CD4-positive, alpha-beta T cell (primary cell): ENCODE data around the gene CRIP1. TPM values are rescaled to one million over a fixed set of nuclear protein-coding genes. Genes with fewer than 3 reads are reported as not detected.

Source experiments
- ATAC-seq: fragments of 200-7000 bp; cut with Tn5 transposase; one replicate; pipeline ENCODE4 v1.10.0; 2022; ENCODE audit warnings: mild to moderate bottlenecking; ENCODE audit not compliant: poor library complexity
- CTCF ChIA-PET: fragments of 350-600 bp; sonication (Branson Sonifier 250); formaldehyde crosslinking; loops from one replicate; lab custom pipeline; 2021; ENCODE audit warnings: antibody characterized with exemption, inconsistent platforms; lab: Charles Lee
- POLR2A ChIA-PET: fragments of 350-600 bp; sonication (Branson Sonifier 250); formaldehyde crosslinking; loops from one replicate; lab custom pipeline; 2021; ENCODE audit warnings: antibody characterized with exemption, inconsistent platforms; lab: Charles Lee
- DNase-seq, 14 experiments: peaks; one replicate each; pipeline ENCODE4 v3.0.0-alpha.2; 2013 to 2020; ENCODE audit warnings: mixed read lengths in 2 of 14
- H3K27ac ChIP-seq, 2 donors: one replicate each; pipeline versions ENCODE4 v1.5.1 to v1.7.0; 2013; ENCODE audit warnings: low read length in 2 of 2, low read depth in 1 of 2, mild to moderate bottlenecking in 1 of 2
- H3K27me3 ChIP-seq, 2 experiments: 1 replicate in 1 of 2; 2 replicates in 1 of 2; pipeline versions ENCODE4 v1.6.1 to v1.7.0; 2013; ENCODE audit warnings: low read length in 2 of 2, control low read depth in 1 of 2, mild to moderate bottlenecking in 1 of 2, moderate library complexity in 1 of 2; ENCODE audit not compliant: insufficient read depth in 2 of 2, control insufficient read depth in 1 of 2
- H3K36me3 ChIP-seq: one replicate; pipeline ENCODE4 v1.6.1; 2013; ENCODE audit warnings: low read length, control low read depth; ENCODE audit not compliant: insufficient read depth
- H3K4me1 ChIP-seq: one replicate; pipeline ENCODE4 v1.6.1; 2013; ENCODE audit warnings: low read length, control low read depth; ENCODE audit not compliant: insufficient read depth
- H3K4me3 ChIP-seq: one replicate; pipeline ENCODE4 v1.5.1; 2013; ENCODE audit warnings: mild to moderate bottlenecking, low read length, moderate library complexity
- H3K9me3 ChIP-seq, 2 experiments: 1 replicate in 1 of 2; 2 replicates in 1 of 2; pipeline versions ENCODE4 v1.6.1 to v1.7.0; 2013; ENCODE audit warnings: low read length in 2 of 2, mild to moderate bottlenecking in 2 of 2, control low read depth in 1 of 2, moderate library complexity in 1 of 2; ENCODE audit not compliant: control insufficient read depth in 1 of 2, insufficient read depth in 1 of 2
- H3K27ac Mint-ChIP-seq: one replicate; pipeline ENCODE4 v1.8.0; 2020; ENCODE audit warnings: mixed read lengths
- H3K27me3 Mint-ChIP-seq: one replicate; pipeline ENCODE4 v1.8.0; 2021; ENCODE audit warnings: mixed read lengths
- H3K36me3 Mint-ChIP-seq: one replicate; pipeline ENCODE4 v1.8.0; 2021; ENCODE audit warnings: low read depth, mixed read lengths
- H3K4me1 Mint-ChIP-seq: one replicate; pipeline ENCODE4 v1.8.0; 2021; ENCODE audit warnings: low read depth, mixed read lengths
- H3K4me3 Mint-ChIP-seq: one replicate; pipeline ENCODE4 v1.8.0; 2020; ENCODE audit warnings: mild to moderate bottlenecking, mixed read lengths
- H3K9me3 Mint-ChIP-seq: one replicate; pipeline ENCODE4 v1.8.0; 2020; ENCODE audit warnings: mixed read lengths
- intact Hi-C, 2 experiments: fragments of 100-400 bp; cut with DNase I in 1 of 2; cut with micrococcal nuclease in 1 of 2; formaldehyde crosslinking; loops; one replicate each; pipeline versions ENCODE4 v1.15.1 to v1.9.0; 2023 to 2025; cut with DNase I, micrococcal nuclease
- total RNA-seq, 174 experiments: library from RNA in 2 of 174; stranded (reverse) in 2 of 174; gene quantifications; one replicate each; pipeline ENCODE4 v1.2.3 and lab custom pipeline; 2021 to 2026
- TF ChIP-seq, protein P1 (sequence below): fragments of 200-600 bp; IDR thresholded peaks from one replicate; pipeline ENCODE4 v1.8.0; 2022; ENCODE audit warnings: antibody characterized with exemption, mild to moderate bottlenecking

The CRIP1 gene
- total RNA-seq, 2 experiments from 2014 or later: 250 to 258 TPM

DNA sequence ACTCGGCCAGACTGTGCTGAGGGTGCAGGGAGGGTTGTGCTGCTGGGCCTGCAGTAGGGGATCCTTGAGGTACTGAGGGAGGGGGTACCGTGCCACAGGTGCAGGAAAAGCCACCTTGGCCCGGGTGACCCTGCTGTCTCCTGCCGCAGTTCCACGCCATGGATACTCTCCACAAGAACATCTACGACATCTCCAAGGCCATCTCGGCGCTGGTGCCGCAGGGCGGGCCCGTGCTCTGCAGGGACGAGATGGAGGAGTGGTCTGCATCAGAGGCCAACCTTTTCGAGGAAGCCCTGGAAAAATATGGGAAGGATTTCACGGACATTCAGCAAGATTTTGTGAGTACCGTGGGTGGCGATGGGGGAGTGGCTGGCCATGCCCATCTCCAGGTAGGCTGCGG, 26.1 kb upstream of the CRIP1 start:
- Mint-ChIP-seq H3K36me3 (peaks cover 20% of the 10 kb centered on the region), H3K4me3 (no peak overlapping the region), H3K27me3 (no peaks in the 10 kb centered on the region), H3K9me3 (no peaks in the 10 kb centered on the region), H3K27ac (no peak overlapping the region), H3K4me1 (no peaks in the 10 kb centered on the region)
- Histone ChIP-seq H3K27ac (no peak overlapping the region), H3K9me3 (no peaks in the 10 kb centered on the region), H3K27me3 (no peaks in the 10 kb centered on the region), H3K36me3 (peaks cover 55% of the 10 kb centered on the region), H3K4me1 (no peaks in the 10 kb centered on the region), H3K4me3 (no peak overlapping the region)
- DNase-seq: no peak
- TF ChIP-seq, protein P1, sequence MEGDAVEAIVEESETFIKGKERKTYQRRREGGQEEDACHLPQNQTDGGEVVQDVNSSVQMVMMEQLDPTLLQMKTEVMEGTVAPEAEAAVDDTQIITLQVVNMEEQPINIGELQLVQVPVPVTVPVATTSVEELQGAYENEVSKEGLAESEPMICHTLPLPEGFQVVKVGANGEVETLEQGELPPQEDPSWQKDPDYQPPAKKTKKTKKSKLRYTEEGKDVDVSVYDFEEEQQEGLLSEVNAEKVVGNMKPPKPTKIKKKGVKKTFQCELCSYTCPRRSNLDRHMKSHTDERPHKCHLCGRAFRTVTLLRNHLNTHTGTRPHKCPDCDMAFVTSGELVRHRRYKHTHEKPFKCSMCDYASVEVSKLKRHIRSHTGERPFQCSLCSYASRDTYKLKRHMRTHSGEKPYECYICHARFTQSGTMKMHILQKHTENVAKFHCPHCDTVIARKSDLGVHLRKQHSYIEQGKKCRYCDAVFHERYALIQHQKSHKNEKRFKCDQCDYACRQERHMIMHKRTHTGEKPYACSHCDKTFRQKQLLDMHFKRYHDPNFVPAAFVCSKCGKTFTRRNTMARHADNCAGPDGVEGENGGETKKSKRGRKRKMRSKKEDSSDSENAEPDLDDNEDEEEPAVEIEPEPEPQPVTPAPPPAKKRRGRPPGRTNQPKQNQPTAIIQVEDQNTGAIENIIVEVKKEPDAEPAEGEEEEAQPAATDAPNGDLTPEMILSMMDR: no peak
- POLR2A ChIA-PET: no interaction called here
- ATAC-seq: no peak
- CTCF ChIA-PET: no interaction called here
- intact Hi-C loops: no loop called here

DNA sequence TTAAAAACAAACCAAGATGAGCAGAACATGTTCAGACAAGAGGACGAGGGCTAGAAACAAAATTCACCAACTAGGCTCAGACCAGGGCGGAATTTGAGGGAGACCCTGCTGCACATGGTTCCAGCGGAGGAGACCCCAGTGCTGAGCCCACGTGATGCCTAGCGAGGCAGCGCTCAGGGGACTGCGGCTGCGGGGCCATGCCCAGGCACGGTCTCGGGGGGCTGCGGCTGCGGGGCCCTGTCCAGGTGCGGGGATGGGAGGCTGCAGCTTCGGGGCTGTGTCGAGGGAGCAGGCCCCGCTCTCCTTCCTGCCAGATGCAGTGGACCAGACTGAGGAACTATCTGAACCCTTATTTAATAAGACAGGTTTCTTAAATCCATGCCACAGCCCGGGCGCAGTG, 24.8 kb upstream of the CRIP1 start:
- no peak for DNase-seq
- Histone ChIP-seq H3K27me3 (no peaks in the 10 kb centered on the region), H3K4me1 (no peaks in the 10 kb centered on the region), H3K27ac (no peak overlapping the region), H3K36me3 (peaks cover 47% of the 10 kb centered on the region), H3K9me3 (no peaks in the 10 kb centered on the region), H3K4me3 (no peak overlapping the region)
- TF ChIP-seq, protein P1: no peak
- no peak for ATAC-seq
- H3K4me3 Mint-ChIP-seq: no peak overlapping the region
- ChIA-PET POLR2A (no interaction called here), CTCF (no interaction called here)
- no peaks in the 10 kb centered on the region for H3K4me1 Mint-ChIP-seq
- no peaks in the 10 kb centered on the region for H3K27me3 Mint-ChIP-seq
- H3K36me3 Mint-ChIP-seq: peaks cover 18% of the 10 kb centered on the region
- intact Hi-C loops: no loop called here
- no peaks in the 10 kb centered on the region for H3K9me3 Mint-ChIP-seq
- no peak overlapping the region for H3K27ac Mint-ChIP-seq

DNA sequence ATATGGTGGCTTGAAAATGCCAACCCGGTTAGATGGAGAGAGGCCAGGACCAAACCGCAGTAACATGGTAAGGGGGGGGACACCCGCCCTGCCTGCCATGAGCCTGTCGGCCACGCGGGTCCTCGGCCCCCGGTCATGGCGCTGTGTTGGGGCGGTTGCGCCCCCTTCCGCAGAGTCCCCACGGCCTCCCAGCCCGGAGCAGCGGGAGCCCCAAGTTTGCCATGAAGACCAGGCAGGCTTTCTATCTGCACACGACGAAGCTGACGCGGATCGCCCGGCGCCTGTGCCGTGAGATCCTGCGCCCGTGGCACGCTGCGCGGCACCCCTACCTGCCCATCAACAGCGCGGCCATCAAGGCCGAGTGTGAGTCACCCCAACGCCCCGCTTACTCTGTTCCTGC, 22.2 kb upstream of the CRIP1 start:
- DNase-seq: no peak
- Mint-ChIP-seq H3K4me1 (no peaks in the 10 kb centered on the region), H3K9me3 (no peaks in the 10 kb centered on the region), H3K27me3 (no peaks in the 10 kb centered on the region), H3K4me3 (no peak overlapping the region), H3K27ac (no peak overlapping the region), H3K36me3 (peaks cover 18% of the 10 kb centered on the region)
- POLR2A ChIA-PET: no interaction called here
- H3K4me3 ChIP-seq: no peak overlapping the region
- H3K4me1 ChIP-seq: no peaks in the 10 kb centered on the region
- H3K9me3 ChIP-seq: no peaks in the 10 kb centered on the region
- peaks cover 50% of the 10 kb centered on the region for H3K36me3 ChIP-seq
- no peak overlapping the region for H3K27ac ChIP-seq
- no peaks in the 10 kb centered on the region for H3K27me3 ChIP-seq
- ATAC-seq: no peak
- TF ChIP-seq, protein P1: no peak
- intact Hi-C loops: no loop called here
- CTCF ChIA-PET: no interaction called here
